HL-60 (cell line): ENCODE measurements around the gene HOXB8.

Source experiments
- DNase-seq, 2 experiments: peaks; one replicate each; pipeline ENCODE4 v3.0.0-alpha.2; 2010 to 2020; ENCODE audit warnings: low read depth in 1 of 2, low spot score in 1 of 2
- H3K27ac ChIP-seq: fragments of 250-450 bp; sonication (Bioruptor Pico); replicated peaks from 2 replicates; pipeline ENCODE4 v1.5.1; 2020; ENCODE audit warnings: mild to moderate bottlenecking, moderate library complexity
- H3K27me3 ChIP-seq: fragments of 250-450 bp; sonication (Bioruptor Pico); 2 replicates; pipeline ENCODE4 v1.5.1; 2021; ENCODE audit warnings: mild to moderate bottlenecking, moderate library complexity; ENCODE audit not compliant: insufficient read depth, poor library complexity, severe bottlenecking
- H3K4me3 ChIP-seq: replicated peaks from 2 replicates; pipeline ENCODE4 v1.5.1; 2011; ENCODE audit warnings: mild to moderate bottlenecking, control low read depth, low read length; ENCODE audit not compliant: insufficient read depth
- CTCF ChIP-seq: IDR thresholded peaks from one replicate; pipeline ENCODE4 v1.5.1; 2011; ENCODE audit warnings: low read length, control low read depth, inconsistent platforms; ENCODE audit not compliant: insufficient read depth
- GABPA ChIP-seq: IDR thresholded peaks from 2 replicates; pipeline ENCODE4 v1.6.1; 2012; ENCODE audit warnings: low read depth
- POLR2AphosphoS5 ChIP-seq: IDR thresholded peaks from 2 replicates; pipeline ENCODE4 v1.6.1; 2012; ENCODE audit warnings: low read depth
- REST ChIP-seq: IDR thresholded peaks from 2 replicates; pipeline ENCODE4 v1.6.1; 2012; ENCODE audit warnings: low read depth; ENCODE audit not compliant: insufficient replicate concordance
- SPI1 ChIP-seq: IDR thresholded peaks from 2 replicates; pipeline ENCODE4 v1.6.1; 2012; ENCODE audit warnings: low read depth, mild to moderate bottlenecking, borderline replicate concordance

Gene HOXB8

GRCh38 chr17:48623583-48623982 is 8.5 kb upstream of the HOXB8 start:
- DNase-seq, result no peak
- H3K27me3 ChIP-seq, result peaks cover 84% of the 10 kb centered on the region
- H3K4me3 ChIP-seq, result no peak overlapping the region
- no peak overlapping the region for H3K27ac ChIP-seq
- TF ChIP-seq CTCF, result no peak
- TF ChIP-seq REST, result no peak
- TF ChIP-seq SPI1, result no peak
- no peak for TF ChIP-seq POLR2AphosphoS5
- TF ChIP-seq GABPA, result no peak

- TF ChIP-seq GABPA (no peak), POLR2AphosphoS5 (no peak), REST (no peak), CTCF (no peak), SPI1 (no peak)
- no peak overlapping the region for H3K4me3 ChIP-seq
- H3K27ac ChIP-seq, result no peak overlapping the region
- peaks cover 83% of the 10 kb centered on the region for H3K27me3 ChIP-seq
- no peak for DNase-seq
These were observed 7.8 kb upstream of the HOXB8 start for GRCh38 chr17:48622857-48623256.

- TF ChIP-seq SPI1 (no peak), REST (no peak), CTCF (no peak), POLR2AphosphoS5 (no peak), GABPA (no peak)
- Histone ChIP-seq H3K4me3 (no peak overlapping the region), H3K27me3 (peaks cover 81% of the 10 kb centered on the region), H3K27ac (no peak overlapping the region)
- no peak for DNase-seq
These were observed 6.6 kb upstream of the HOXB8 start for GRCh38 chr17:48621410-48622392.
